SU-DHL-6 (cell line): ENCODE data around the gene NTRK3.

Experiments used
- CTCF ChIP-seq: fragments of 200-600 bp; sonication (generic); IDR thresholded peaks from one replicate; pipeline ENCODE4 v1.5.1; 2017; ENCODE audit warnings: antibody characterized with exemption, mild to moderate bottlenecking, low read length, moderate library complexity; ENCODE audit not compliant: insufficient read depth, poor library complexity, severe bottlenecking
- EZH2phosphoT487 ChIP-seq: fragments of 200-600 bp; sonication (generic), shearing (Covaris generic); conservative IDR thresholded peaks from 2 replicates; pipeline ENCODE4 v1.6.1; 2018; ENCODE audit warnings: mild to moderate bottlenecking, antibody characterized with exemption, low read length, moderate library complexity, mixed read lengths

GRCh38 chr15:88272421-88272820 lies 15.9 kb upstream of the NTRK3 start:
- TF ChIP-seq EZH2phosphoT487 (no peak), CTCF (no peak)
